ENCODE measurements around the gene ADAMTSL4.

Gene ADAMTSL4

GRCh38 chr1:150555971-150556865, 7.0 kb downstream of the ADAMTSL4 start:
- DNase-seq: no peak

GRCh38 chr1:150557065-150557600, 7.9 kb downstream of the ADAMTSL4 start:
- DNase-seq: no peak

- no peak for DNase-seq
Measured at GRCh38 chr1:150557813-150558212, 8.6 kb downstream of the ADAMTSL4 start.

GRCh38 chr1:150558303-150558704, 9.1 kb downstream of the ADAMTSL4 start:
- DNase-seq: no peak

GRCh38 chr1:150558761-150559655, 9.8 kb downstream of the ADAMTSL4 start:
- DNase-seq: no peak

GRCh38 chr1:150559656-150560010, 10.4 kb downstream of the ADAMTSL4 start:
- no peak for DNase-seq

GRCh38 chr1:150560011-150560438, 10.8 kb downstream of the ADAMTSL4 start:
- DNase-seq: peak; percentile 80

- peak; percentile 86 for DNase-seq
Measured at GRCh38 chr1:150560576-150561253, 11.5 kb downstream of the ADAMTSL4 start.

- DNase-seq: peak; percentile 66
Measured at GRCh38 chr1:150561254-150561973, 12.2 kb downstream of the ADAMTSL4 start.

- DNase-seq: peak; percentile 87
Measured at GRCh38 chr1:150561974-150562445, 12.8 kb downstream of the ADAMTSL4 start.

GRCh38 chr1:150562446-150563339, 13.5 kb downstream of the ADAMTSL4 start:
- DNase-seq: peak; percentile 87

- DNase-seq: peak; percentile 86
Measured at GRCh38 chr1:150563340-150564038, 14.3 kb downstream of the ADAMTSL4 start.

- DNase-seq: peak; percentile 51
Measured at GRCh38 chr1:150564051-150564991, 15.1 kb downstream of the ADAMTSL4 start.

- DNase-seq: peak; percentile 15
Measured at GRCh38 chr1:150565240-150565991, 16.2 kb downstream of the ADAMTSL4 start.

- DNase-seq: peak; percentile 27
Measured at GRCh38 chr1:150566589-150567340, 17.6 kb downstream of the ADAMTSL4 start.

GRCh38 chr1:150567341-150567716, 18.1 kb downstream of the ADAMTSL4 start:
- DNase-seq: peak; percentile 83

Data from CD4-positive, alpha-beta T cell treated with Interleukin-12 subunit alpha and Interleukin-12 subunit beta, for 1 hour (primary cell).